NCI-H226 (cell line): ENCODE measurements around the gene TMEM63A.
"Not testable (repeated sequence)": the region's sequence is repeated elsewhere in the genome, so short reads cannot be mapped to it uniquely, and the experiment has no call there.

Experiments
- DNase-seq: peaks from one replicate; pipeline ENCODE4 v3.0.0-alpha.2; 2015

The TMEM63A gene

GRCh38 chr1:225881959-225882693, at the start of gene TMEM63A:
TSS of gene TMEM63A (minus strand) at chr1:225882380. CDS start at chr1:225877580, 4,800 bp downstream.
- DNase-seq = peak; percentile 48

GRCh38 chr1:225931270-225932136, 49.3 kb upstream of the TMEM63A start:
- DNase-seq = no peak

DNA sequence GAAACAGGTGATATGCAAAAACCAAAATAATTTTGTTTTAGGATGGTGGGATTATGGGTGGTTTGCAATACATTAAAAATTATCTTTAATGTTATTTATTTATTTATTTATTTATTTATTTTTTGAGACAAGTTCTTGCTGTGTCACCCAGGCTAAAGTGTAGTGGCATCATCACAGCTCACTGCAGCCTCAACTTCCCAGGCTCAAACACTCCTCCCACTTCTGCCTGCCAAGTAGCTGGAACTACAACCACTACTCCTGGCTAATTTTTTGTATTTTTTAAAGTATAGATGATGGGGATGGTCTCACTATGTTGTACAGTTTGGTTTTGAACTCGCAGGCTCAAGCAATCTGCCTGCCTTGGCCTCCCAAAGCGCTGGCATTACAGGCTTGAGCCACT, 48.4 kb upstream of the TMEM63A start:
- DNase-seq = no peak

GRCh38 chr1:225929462-225929861, 47.3 kb upstream of the TMEM63A start:
- not testable (repeated sequence) for DNase-seq

DNA sequence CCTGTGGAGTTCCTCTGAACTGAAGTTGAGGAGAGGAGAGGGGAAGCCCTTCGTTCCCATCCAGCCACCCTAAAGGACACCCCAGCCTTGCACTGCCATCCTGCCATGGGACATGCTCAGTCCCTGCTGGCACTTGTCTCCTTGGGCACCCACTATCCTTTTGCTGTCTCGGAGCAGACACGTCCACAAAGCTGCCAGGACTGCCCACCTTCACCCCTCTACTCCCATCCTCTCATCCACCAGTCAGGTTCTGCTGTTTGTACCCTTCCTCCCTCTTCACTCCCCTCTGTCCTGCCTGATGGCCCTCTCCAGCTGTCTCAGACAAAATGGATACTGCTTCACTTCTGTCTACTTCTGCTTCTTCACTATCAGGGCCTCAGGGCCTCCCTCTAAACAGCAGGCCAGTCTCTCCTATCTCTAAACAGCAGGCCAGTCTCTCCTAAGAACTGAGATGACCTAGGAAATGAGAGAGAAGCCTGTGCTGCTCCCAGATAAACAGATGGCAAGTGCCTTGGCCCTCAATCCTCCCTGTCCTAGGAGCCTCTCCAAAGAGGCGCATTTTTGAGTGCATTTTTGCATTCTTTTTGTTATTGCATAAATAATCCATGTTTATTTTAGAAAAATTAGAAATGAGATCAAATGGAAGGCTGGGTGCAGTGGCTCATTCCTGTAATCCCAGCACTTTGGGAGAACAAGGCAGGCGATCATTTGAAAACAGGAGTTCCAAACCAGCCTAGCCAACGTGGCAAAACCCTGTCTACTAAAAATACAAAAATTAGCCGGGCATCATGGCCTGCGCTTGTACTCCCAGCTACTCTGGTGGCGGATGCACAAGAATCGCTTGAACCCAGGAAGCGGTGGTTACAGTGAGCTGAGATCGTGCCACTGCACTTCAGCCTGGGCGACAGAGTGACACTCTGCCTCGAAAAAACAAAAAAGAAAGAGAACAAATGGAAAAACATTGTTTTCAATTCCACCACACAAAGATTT, 46.3 kb upstream of the TMEM63A start:
- no peak for DNase-seq

- no peak for DNase-seq
Observed at GRCh38 chr1:225926551-225927113, 44.5 kb upstream of the TMEM63A start.

DNA sequence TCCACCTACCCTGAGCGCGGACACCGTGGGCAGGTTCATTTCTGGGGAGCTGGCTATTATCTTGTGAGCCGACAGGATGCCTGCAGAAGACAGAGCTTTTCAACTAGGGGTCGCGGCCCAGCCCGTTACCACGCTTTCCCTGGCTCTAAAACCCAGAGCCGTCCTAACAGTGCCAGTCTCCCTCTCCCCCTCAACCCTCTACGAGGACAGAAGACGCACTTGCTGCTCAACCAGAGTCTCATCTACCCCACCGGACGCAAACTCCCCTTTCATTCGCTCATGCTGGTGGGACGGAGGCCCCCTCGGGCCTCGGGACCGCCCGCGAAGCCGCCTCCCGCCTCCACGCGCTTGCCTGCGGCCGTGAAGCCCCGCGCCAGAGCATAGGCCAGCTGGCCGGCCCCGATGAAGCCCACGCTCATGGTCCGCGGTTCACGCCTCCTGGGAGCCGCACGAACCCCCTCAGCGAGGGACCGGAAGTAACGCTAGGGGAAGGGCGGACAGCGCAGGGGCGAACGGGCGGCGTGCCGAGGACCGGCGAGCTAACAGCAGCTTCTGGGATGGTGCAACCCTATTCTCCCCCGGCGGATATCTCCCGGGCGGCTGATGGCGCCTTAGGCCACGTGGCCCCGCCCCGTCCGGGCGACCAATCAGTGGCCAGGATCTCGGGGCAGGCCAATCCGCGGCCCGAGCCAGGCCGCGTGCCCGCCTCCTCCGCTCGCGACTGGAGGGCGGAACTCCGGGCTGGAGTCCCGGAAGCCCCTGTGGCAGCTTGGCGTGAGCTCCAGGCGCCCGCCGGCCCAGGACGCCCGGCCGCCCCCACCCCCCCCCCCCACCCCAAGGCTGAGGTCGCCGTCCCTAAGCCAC, 41.7 kb upstream of the TMEM63A start, which contains the start of gene PYCR2:
TSS of gene PYCR2 (minus strand) at position 559 of the 864 bp plus-strand sequence. CDS start at position 419, 140 bp downstream.
- DNase-seq = peak; percentile 81

- no peak for DNase-seq
Observed at GRCh38 chr1:225923381-225923691, 41.2 kb upstream of the TMEM63A start.

- DNase-seq = peak; percentile 1
Observed at GRCh38 chr1:225921734-225922709, 39.8 kb upstream of the TMEM63A start.

DNA sequence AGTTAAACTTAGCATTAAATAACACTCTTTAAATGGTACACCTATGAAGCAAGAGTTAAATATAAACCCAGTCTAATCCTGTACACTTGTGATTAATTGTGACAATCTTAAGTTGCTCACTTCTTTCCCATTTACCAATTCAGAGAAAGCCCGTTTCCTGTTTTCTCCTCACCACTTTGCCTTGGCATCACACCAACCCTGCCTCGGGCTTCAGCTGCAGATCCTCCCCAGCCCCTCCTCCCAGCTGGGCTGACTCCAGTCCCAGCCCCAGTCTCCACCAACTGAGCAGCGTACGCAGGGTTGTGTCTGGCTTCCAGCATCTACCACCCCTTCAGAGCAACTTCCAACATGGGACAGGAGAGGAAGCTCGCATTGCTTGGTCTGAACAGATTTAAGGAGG, 37.7 kb upstream of the TMEM63A start:
- DNase-seq = peak; percentile 44

- no peak for DNase-seq
Observed at GRCh38 chr1:225918280-225918679, 36.1 kb upstream of the TMEM63A start.

DNA sequence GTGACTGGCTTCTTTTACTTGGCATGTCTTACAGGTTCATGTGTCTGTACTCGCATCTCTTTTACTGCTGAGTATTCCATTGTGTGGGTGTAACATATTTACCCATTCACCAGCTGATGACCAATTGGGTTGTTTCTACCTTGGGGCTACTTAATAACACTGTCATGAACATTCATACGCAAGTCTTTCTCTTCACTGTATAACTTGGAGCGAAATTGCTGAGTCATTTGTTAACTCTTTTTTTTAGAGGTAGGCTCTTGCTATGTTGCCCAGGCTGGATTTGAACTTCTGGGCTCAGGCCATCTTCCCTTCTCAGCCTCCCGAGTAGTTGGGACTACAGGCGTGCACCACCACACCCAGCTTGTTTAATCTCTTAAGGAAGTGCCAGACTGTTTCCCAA, 35.4 kb upstream of the TMEM63A start:
- no peak for DNase-seq

DNA sequence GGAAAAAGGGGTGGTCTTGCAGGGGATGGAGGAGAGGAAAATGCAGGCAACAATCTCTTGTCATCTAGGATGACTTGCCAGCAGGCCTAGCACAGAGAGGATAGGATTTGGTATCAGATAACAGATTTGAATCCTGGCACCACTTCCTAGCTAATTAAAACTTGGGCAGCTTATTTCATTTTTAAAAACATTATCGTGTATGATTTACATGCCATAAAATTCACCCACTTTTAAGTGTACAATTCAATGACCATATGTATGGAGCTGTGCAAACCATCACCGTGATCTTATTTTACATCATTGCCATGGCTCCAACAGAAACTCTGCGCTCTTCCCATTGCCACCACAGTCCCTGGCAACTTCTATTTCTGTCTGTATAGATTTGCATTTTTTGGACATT, 34.9 kb upstream of the TMEM63A start:
- no peak for DNase-seq

DNA sequence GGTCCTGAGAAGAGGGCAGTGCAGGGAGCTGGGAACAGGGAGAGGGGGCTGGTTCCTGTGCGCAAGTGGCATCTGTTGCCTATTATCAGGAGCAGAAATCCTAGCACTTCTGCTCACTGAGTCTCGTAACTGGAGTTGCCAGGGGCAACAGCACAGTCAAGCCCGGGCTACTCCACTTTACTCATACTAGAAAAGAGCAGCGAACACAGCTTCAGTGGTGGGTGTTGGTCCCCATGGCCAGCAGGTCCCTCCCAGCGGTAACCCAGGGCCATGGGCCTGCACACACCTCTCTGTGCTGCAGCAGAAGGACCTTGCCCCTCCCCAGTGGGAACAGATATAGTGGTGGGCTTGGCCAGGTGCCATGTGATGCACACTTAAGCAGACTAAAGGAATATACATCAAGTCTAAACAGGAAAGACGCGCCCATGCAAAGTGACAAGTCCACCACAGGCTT, 33.4 kb upstream of the TMEM63A start:
- no peak for DNase-seq

DNA sequence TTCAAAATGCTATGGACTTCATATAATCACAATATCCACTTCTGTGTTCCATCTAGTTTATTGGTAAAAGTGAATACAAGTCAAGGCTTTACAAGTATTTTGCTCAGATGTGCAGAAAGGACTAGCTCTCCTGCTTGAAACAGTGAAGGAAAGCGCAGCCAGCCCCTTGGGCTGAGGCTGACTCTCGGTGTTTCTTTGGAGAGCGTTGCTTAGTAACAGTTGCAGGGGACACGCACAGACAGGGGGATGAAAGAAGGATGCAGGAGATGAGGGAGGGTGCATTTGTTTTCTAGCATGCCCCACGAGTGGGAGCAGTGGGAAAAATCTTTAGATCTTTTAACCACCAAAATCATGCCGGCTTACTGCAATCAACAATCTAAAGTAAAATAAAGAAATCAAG, 32.8 kb upstream of the TMEM63A start:
- no peak for DNase-seq

- DNase-seq = no peak
Observed at GRCh38 chr1:225914391-225914790, 32.2 kb upstream of the TMEM63A start.

DNA sequence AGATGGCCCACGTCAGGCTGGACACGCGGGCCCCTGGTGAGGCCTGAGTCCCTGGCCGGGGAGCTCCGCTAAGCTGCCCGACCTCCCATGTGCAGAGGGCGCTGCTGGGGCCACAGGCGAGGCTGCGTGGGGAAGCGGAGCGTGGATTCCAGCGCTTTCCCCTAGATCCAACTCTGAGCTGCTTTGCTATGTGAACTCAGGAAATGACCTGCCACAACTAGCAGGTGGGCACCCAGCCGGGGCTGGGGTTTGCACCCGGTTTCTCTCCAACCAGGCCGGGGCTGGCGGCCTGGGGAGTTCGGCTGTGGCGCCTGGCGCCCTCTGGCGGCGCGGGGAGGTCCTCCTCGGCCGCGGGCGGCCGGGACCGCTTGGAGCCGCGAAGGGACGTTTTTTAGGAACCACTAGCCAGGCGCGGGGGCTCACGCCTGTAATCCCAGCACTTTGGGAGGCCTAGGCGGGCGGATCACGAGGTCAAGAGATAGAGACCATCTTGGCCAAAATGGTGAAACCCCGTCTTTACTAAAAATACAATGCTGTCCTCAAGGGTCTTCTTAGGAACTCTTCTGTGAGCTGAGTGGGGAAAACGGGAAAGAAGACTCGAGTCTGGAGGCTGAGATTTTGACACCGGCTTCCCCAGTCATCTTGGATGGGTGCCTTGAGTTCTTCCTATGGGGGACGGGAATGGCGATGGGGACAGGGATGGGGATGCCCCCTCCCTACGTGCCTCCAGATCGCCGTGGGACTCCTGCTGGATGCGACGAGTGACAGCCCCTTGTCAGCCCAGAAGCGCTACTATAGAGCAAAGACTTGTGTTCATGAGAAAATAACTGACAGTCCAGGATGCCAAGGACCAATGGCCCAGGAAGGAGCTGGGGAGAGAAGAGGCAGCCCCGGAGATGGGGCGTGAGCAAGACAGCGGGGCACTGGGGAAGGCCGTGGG, 29.3 kb upstream of the TMEM63A start:
- no peak for DNase-seq

DNA sequence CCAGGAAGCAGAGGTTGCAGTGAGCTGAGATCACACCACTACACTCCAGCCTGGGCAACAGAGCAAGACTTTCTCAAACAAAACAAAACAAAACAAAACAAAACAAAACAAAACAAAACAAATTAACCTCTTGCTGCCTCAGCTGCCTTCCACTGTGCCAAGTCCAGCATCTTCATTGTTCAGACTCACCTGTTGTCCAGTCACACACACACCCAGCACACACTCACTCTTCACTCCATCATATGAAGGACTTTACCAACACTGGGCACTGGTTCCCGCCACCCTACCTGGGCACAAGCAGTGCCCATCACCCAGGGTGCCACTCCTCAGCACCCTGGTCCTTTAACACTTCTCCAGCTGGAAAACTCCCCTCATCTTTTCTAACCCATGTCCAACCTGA, 27.3 kb upstream of the TMEM63A start:
- no peak for DNase-seq

- no peak for DNase-seq
Observed at GRCh38 chr1:225908773-225909172, 26.6 kb upstream of the TMEM63A start.
